Hematopoietic multipotent progenitor cell treated with erythropoietin and hydrocortisone succinate and interleukin-3 and kit ligand, for 15 days (in vitro differentiated cells): ENCODE data around the gene SLC22A23.
A peak's percentile ranks its signal among the peaks of the same experiment; 100 is the strongest.

Source experiments
- DNase-seq: peaks from one replicate; pipeline ENCODE4 v3.0.0-alpha.2; 2015; ENCODE audit warnings: low spot score

The SLC22A23 gene

DNA sequence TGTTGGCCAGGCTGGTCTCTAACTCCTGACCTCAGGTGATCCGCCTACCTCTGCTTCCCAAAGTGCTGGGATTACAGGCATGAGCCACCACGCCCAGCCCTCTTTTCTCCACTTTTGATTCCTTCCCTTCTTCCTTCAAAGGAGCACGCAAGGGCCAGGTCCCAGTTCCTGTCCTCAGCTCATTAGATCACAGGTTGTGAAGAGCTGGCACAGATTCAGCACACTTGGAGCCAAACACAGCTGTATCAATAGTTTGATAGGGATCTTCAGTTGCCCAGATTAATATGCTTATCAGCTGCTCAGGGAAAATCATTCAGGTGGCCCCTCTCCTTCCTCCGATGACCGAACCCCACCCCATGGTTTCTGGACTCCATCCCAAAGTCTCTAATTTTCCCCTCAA is 14.4 kb upstream of the SLC22A23 start:
- DNase-seq: no peak

DNA sequence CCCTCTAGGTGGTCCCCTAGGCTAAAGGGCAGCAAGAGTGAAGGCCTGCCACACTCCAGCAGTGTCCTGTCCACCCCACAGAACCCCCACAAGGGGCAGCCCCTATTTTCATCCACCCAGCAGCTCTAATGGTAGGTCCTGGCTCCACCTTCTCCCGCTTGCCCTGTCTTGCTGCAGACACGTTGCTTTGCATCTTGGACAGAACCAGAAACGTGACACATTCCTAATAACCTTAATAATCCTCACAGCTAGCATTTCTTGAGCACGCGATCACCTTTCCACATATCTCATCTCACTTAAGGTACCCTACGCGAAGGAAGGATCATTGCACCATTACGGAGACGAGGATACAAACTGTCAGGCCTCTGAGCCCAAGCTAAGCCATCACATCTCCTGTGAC is 11.7 kb upstream of the SLC22A23 start:
- no peak for DNase-seq

DNA sequence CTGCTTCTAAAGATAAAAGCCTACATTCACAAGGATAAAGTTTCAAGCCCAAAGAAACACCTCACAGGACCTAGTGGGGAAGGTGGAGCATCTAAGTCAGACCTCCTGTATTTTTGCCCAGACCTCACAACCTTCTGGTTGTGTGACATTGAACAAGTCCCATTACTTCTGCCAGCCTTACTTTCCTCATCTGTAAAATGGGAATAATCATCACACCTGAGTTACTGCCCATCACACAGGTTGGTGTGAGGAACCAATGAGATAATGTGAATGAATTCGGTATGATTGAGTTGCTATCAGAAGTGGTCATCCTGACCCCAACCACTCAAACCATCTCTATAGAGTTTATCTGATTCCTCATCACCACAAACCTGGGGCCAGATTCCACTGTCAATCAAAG is 11.1 kb upstream of the SLC22A23 start:
- DNase-seq: no peak

DNA sequence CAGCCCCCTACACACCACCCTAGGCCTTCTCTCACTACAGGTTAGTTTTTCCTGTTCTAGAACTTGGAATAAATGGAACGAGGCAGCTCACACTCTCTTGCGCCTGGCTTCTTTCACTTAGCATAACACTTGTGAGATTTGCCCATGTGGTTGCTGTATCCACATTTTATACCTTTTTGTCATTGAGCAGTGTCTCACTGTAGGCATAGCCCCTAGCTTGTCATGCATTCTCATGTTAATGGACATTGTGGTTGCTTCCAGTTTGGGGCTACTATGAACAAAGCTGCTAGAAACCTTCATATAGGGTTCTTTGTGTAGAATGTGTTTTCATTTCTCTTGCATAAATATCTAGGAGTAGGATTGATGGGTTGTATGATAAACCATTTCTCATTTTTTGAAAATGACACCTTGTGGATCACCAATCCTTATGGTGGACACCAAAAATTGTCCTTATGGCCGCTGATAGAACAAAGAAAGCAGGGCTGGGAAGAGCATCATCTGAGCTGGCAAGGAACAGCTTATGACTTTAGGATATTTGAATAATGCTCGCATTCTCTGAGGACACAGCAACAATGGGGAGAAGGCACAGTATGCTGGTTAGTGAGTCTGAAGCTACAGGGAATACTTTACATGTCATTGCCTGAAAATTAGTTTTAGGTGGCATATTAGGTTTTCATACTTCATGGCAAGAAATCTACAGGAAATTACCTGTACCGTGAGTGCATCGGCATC is 9.8 kb upstream of the SLC22A23 start:
- no peak for DNase-seq

DNA sequence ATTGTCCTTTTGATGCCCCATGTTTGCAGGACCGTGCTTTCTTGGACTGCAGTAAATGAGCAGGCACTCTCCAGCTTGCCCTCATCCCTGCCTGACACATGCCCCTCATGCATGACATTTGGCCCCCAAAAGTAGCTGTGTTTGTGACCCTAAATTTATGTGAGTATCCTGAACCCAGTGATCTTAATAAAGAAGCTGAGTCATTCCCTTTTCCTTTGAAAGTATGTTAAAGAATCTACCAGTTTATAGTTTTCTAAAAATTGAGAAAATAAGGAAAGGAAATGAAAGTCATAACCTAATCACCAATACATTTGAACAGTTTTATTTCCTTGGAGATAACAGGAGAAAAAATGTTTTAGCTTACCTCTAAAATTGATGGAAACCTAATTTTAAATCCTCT is 3.4 kb upstream of the SLC22A23 start:
- no peak for DNase-seq

DNA sequence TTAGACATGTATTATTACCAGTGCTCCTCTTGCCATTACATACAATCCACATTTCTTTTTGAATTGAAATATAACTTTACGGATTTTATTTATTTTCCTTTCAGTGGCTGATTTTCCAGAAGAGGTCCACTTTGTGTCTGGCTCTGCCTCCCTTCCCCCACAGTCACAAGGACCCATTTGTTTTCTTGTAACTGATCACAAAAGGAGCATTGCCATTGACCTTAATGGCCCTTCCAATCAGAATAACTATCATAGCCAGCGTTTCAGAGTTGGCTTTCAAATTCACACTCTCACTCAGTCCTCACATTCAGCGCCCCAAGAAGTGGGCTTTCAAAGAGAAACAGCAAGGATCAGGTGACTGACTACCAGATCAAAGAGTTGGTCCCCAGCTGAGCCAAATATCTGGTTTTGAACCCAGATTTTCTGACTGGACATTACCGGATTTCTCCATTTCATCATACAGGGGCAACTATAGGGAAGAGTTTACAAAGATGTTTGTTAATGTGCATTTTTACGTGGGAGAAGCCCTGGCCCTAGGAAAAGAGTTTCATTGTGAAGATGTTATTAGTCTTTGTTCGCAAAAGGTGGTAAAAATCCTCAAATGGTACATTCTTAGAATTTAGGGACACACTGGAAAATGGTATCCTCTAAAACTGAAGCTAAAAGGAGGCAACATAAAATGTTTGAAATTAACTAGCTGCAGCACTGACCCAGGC is 2.0 kb upstream of the SLC22A23 start:
- no peak for DNase-seq

DNA sequence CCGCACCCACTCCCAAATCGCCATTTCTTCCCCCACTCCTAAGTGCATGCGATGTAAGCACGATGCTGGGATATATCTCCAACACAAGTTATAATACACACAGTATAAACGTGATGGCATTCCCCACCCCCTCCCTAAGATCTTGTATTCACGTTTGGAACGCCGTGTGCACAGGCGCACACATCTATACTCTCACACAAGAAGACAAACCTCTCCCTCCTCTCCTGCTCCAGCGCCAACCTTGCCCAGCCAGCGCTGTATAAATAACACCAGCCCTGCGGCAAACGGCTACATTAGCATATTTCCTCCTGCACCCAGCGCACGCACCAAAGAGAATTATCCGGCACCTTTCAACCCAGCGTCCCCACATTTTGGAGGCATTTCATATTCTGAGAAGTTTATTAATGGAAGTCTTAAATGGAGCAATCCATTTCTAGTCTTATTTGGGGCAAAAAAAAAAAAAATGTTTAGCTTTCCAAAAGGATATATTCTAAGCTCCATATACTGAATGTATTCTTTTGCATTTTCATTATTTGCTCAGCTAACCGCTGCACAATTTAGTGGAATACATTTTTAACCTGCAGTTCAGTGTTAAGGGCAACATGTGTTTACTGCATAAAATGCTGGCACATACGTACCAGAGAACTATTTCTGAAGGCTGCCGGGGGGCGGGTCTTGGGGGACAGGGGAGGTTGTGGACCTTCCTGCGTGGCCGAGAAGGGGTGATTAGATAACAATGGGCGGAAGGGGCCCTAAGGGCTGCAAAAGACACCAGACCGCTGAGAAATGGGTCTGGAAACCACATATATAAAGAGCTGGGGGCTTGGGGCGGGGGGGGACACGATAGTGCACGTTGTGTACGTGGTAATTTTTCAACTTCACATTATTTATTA is 1.1 kb upstream of the SLC22A23 start:
- peak; percentile 44 for DNase-seq

DNA sequence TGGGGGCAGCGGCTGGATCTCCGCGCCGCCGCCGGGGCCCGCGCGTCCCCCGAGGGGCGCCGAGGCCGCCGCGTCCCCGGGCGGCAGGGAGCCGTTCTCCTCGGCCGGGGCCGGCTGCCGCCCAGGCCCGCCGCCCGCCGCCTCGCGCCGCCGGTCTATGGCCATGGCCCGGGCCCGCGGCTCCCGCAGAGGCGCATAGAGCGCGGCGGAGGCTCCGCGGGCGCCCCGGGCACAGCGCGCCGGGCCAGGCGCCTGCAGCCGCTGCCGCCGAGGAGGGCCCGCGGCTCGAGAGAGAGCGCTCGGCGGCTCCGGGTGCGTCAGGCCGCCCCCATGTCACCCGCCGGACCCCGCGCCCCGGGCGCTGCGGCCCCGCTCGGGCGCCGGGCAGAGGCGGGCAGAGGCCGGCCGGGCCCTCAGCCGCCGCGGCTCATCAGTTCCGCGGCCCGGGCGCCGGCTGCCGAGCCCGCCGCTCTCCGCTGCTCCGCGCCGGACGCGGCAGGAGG is 404 bp downstream of the SLC22A23 start:
- DNase-seq: peak; percentile 16

DNA sequence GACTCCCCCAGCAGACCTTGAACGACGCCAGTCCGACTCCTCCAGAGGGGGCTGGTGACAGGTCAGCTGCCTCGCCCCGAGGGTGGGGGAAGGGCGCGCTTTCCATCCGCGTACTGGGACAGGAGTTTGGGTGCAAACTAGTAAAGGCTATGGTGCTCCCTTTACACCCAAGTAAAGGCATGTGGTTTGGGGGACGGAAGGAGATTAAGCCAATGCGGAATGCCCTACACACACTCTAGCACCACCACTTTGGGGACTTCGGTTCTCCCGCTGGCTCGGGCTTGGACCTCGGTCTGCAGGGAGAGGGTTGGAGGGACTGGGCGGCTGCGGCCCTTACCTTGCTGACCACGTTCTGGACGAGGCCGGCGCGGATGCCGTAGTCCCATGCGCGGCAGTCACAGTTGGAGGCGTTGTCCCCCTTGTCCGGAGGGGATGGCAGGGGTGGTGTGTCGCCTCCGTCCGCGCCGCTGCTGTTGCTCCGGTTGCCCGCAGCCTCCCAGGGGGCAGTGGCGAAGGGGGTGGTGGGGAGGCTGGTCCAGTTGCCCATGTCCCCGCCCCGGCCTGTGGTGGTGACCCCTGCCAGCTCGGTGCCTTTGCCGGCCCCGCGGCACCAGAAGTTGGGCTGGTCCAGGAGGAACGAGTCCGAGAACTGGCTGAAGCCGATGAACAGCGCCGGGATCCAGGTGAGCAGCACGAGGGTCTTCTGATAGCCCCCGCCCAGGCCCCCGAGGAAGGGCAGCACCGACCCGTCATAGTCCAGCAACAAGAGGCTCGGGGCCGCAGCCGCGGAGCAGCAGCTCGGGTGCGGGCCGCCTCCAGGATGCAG is 1.1 kb downstream of the SLC22A23 start:
- DNase-seq: no peak

DNA sequence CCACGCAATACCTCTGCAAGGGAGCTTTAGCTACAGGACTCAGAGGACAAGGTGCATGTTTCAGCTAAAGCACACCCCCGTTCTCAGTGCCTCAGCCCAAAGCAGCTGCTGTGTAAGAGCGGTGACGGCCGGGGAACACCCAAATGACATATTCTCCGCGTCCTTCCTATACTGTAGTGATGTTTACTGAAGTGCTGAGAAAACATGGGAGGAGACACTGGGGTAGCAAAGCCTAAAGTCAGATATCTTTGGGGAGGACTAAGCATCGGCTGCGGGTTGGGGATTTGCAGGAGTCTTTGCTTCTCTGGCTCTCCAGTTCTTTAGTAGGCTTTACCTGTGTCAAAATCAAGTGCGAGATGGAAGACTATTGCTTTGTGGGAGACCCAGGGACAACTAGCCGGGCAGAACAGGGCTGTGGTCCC is 1.7 kb downstream of the SLC22A23 start:
- DNase-seq: peak; percentile 89

DNA sequence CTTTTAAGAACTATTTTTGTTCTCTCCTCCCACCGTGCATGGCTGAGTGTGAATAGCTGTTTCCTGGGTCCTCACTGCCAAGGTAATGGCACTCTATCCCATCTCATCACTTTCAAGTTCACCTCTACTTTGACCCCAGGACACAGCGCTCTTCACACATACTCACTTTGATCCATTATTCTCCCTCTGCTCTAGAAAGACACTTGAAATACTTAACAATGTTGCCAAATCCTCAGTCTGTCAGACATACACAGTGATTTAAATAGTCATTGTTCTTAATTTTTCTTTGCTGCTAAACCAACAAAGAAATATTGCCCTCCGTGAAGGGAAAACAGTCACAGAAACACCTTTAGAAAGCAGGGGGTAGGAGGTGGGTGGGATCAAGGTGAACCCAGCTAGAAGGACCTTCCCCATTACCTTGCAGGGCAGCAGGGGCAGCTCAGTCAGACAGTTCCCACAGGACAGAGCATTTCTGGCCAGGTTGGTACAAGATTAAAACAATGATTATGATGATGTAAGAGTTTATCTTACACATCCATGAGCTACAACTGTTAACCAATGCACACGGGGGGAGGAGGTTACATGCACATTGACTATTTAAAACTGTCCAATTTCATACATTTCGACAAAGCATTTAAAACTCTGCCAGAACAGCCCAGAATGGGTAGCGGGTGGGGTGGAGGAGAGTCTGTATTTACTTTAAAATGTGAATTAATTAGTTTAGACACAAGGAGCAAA is 2.4 kb downstream of the SLC22A23 start:
- DNase-seq: peak; percentile 48

DNA sequence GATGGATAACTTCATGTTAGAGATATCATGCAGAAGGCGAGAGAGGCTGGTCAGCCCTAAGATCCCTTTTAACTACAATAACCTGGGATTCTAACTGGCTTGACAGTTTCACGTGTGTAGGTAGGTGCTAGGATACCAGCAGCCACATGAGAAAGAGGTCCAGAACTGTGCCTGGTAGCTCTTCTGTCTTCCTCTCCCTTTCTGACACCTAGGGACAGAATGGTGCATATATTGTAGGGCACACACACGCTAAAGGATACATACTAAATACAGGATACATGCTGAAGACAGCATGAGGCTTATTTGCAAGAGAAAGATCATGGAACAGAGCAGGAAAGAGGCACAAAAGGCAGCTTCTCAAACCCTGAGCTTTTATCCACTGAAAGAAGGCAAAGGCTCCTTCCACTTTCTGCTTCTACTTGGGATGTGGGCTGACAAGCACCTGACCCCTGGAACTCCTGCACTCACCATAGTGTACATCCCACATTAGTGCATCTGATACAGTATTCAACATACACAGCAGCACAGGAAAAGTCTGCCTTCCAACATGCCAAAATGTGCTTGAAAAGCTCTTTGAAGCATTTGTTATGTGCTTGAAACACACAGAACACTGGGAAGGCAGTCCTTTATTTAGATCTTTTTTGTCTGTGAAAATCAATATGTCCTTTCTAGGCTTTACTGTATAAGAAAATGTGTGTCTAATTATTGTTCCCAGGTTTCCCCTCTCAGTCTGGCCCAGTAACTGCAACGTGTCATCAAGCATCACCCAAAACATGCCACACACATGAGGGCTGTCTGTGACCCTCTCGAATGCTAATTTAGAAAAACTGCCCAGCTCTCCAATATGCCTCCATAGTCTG is 3.2 kb downstream of the SLC22A23 start:
- peak; percentile 51 for DNase-seq

DNA sequence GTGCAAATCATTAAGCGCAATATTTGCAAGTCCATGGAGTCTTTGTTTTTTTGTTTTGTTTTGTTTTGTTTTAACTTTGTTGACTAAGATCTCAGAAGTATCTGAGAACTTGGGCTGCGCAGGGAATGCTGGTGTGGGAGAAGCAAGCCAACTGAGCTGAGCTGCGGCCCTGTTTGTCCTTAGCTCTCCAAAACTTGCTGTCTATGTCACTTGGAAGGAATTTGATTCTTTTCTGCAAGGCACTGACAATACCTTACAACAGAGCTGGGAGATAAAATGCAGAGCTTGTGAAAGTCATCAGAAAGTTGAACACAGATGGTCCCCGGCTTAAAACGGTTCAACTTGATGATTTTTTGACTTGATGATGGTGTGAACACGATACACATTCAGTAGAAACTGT is 5.4 kb downstream of the SLC22A23 start:
- no peak for DNase-seq

DNA sequence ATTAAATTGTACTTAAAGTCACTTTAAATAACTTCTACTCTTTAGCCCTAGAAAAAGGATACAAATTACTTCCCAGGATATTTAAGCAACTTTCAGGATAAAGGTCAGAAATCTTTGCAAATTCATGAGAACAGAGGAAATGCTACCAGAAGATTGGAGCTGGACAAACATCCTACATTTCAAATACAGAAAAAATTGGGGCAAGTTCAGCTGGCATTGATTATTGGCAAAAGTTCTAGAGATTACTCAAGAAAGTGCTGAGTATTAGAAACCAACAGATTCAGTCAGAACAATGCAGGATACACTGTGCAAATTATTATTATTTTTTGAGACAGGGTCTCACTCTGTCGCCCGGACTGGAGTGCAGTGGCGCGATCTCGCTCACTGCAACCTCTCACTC is 6.0 kb downstream of the SLC22A23 start:
- DNase-seq: no peak

DNA sequence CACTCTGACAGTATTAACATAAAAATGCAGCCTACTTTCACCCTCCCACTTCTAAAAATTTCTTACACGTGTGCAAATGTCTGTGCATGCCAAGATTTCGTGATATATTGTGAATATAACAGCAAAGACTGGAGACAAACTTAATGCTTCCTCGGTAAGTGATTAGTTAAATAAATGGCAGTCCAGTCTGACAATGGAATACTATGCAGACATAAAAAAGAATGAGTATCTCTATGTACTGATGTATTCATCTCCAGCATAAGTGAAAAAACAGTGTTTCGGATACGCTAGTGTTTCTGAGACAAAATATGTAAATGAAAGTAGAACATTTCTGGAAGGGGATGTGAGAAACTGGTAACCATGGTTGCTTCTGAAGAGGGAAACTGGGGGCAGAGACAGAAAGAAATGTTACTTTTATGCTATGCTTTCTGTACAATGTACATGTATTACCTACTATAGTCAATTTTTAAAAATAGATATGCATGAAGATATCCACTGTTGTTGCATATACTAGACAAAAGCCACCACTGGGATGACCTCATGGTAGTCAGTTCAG is 7.0 kb downstream of the SLC22A23 start:
- DNase-seq: no peak

DNA sequence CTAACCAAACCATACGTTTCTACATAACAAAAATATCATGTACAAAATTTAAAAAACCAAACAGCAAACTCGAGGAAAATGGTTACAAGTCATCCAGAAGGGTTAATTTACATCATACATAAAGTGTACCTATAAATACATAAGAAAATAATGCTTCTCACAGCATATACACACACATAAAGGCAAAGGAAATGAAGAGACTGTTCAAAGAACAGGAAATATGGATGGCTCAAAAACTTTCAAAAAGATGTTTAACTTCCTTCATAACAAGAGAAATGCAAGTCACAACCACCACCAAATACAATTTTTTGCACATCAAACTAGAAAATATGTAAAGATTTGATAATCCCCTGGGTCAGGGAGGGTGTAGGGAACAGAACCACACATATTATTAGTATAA is 7.5 kb downstream of the SLC22A23 start:
- DNase-seq: no peak

DNA sequence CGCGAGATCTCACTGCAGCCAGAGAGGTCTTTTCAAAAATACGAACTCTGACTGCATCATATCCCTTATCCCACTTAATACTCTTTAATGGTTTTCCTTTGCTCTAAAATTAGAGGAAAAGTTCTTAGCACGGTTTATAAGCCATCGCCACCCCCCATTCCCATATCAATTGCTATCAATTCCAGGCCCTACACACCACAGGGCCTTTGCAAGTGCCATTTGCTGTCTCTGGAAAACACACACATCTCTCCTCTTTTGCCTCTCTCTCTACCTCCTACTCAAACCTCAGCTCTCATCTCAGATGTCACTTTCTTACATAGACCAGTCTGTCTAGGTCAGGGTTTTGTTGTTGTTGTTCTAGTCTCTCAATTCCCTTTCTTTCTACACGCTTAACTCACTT is 9.8 kb downstream of the SLC22A23 start:
- no peak for DNase-seq

DNA sequence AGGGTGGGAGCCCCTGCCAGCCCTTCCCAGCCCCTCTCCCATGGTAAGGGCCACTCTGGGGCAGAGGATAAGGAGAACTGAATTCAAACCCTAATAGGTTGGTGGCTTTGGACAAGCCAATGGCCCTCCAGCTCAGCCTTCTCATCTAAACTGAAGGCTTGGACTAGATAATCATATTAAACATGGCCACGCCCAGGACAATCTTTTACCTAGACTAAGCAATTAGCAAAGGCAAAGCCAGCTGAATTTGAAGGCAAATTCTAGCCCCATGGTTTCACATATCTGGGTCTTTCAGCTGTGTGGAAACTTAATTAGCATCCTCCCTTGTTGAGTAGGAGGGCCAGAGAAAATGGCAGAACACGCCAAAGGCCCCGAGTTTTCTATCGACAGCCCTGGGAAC is 10.7 kb downstream of the SLC22A23 start:
- peak; percentile 76 for DNase-seq

DNA sequence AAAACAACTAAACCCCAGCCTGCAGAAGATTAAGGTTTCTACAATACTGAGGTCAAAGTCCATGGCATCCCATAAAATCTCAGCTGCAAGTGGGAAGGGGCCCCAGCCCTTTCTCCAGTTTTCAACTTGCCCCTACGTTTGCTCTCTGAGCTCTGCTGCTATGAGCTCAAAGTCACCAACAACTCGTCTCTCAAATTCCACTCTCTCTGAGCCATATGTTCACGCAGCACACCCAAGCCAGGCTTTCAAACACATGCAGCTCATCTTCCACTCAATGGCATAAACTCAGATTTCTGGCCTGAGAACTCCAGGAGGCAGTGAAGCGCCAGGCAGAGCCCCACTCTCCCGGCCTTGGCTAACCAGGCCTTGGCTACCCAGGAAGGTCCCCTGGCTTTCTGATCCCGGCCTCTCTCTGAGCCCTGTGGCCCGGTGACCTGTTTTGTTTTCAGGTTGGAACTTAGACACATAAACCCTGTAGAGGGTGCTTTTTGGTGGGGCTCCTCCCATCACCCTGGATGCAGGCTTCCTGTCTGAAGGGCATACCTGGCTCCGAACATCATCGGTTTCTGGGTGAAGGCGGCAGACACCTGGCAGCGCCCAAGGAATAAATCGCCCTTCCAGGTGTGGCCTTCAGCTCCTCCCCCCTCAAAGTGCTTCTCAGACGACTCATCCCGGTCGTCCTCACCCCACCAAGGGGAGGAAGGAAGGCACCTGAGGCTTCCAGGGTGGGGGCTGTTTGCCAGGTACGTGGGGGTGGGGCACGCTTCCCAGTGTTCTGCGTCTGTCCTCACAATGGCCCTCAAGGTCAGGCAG is 12.4 kb downstream of the SLC22A23 start:
- DNase-seq: no peak
